Endothelial cell of umbilical vein (primary cell): ENCODE results near the gene MACROD2. TPM values are rescaled to one million over a fixed set of nuclear protein-coding genes. Genes with fewer than 3 reads are reported as not detected.

Experiments used
- BruUV-seq: library from RNA; stranded (reverse); fragments of 400-500 nt; replicated peaks from 2 replicates; lab custom pipeline; 2021; lab: Mats Ljungman, UMichigan
- CTCF ChIA-PET: fragments of 300-600, 350-600 bp; sonication (Branson Sonifier 250); formaldehyde crosslinking; loops from one replicate; lab custom pipeline; 2021; ENCODE audit warnings: antibody characterized with exemption, inconsistent platforms; lab: Charles Lee
- POLR2A ChIA-PET: fragments of 300-600, 350-600 bp; sonication (Branson Sonifier 250); formaldehyde crosslinking; loops from one replicate; lab custom pipeline; 2021; ENCODE audit warnings: antibody characterized with exemption, inconsistent platforms; lab: Charles Lee
- DNase-seq: peaks from one replicate; pipeline ENCODE4 v3.0.0-alpha.2; 2011; ENCODE audit warnings: low read depth, low spot score
- FAIRE-seq: peaks from 2 replicates; lab custom pipeline; 2011; peaks lifted over from hg19 to GRCh38; lab: Jason Lieb, UNC
- H2AFZ ChIP-seq: 2 replicates; pipeline ENCODE4 v1.6.0; 2012; ENCODE audit warnings: low read depth, low read length, control low read depth, inconsistent platforms
- H3K27ac ChIP-seq: 2 replicates; pipeline ENCODE4 v1.5.1; 2011; ENCODE audit warnings: low read depth, mild to moderate bottlenecking, control low read depth, low read length, moderate library complexity; ENCODE audit not compliant: insufficient read depth
- H3K27me3 ChIP-seq, 2 experiments: 2 replicates each; pipeline versions ENCODE4 v1.6.0 to v1.6.1; 2011; ENCODE audit warnings: low read length in 2 of 2, mixed read lengths in 1 of 2; ENCODE audit not compliant: control insufficient read depth in 2 of 2, insufficient read depth in 2 of 2
- H3K36me3 ChIP-seq, 2 experiments: 2 replicates in 1 of 2; 3 replicates in 1 of 2; pipeline ENCODE4 v1.5.1; 2011; ENCODE audit warnings: low read length in 2 of 2, mild to moderate bottlenecking in 1 of 2, moderate library complexity in 1 of 2; ENCODE audit not compliant: control insufficient read depth in 2 of 2, insufficient read depth in 2 of 2; ENCODE audit errors: extremely low read depth in 1 of 2
- H3K4me1 ChIP-seq: 3 replicates; pipeline ENCODE4 v1.5.1; 2011; ENCODE audit warnings: mild to moderate bottlenecking, low read length; ENCODE audit not compliant: control insufficient read depth, insufficient read depth; ENCODE audit errors: extremely low read depth
- H3K4me2 ChIP-seq: 2 replicates; pipeline ENCODE4 v1.6.1; 2011; ENCODE audit warnings: low read length, control low read depth, mixed read lengths; ENCODE audit not compliant: insufficient read depth
- H3K4me3 ChIP-seq, 3 experiments: fragments of 200-600 bp in 1 of 3; sonication (generic), shearing (Covaris generic) in 1 of 3; replicated peaks in 1 of 3; 2 replicates each; pipeline ENCODE4 v1.5.1; 2011 to 2016; ENCODE audit warnings: control low read depth in 3 of 3, low read length in 3 of 3, mild to moderate bottlenecking in 2 of 3, inconsistent platforms in 1 of 3, low read depth in 1 of 3, moderate library complexity in 1 of 3; ENCODE audit not compliant: insufficient read depth in 1 of 3
- H3K79me2 ChIP-seq: 2 replicates; pipeline ENCODE4 v1.6.0; 2012; ENCODE audit warnings: low read length, inconsistent platforms; ENCODE audit not compliant: control insufficient read depth, insufficient read depth
- H3K9ac ChIP-seq: replicated peaks from 2 replicates; pipeline ENCODE3; 2011; ENCODE audit warnings: low read length, control low read depth; ENCODE audit not compliant: insufficient read depth; ENCODE audit errors: extremely low read depth
- H3K9me1 ChIP-seq: replicated peaks from 3 replicates; pipeline ENCODE4 v1.6.0; 2011; ENCODE audit warnings: mild to moderate bottlenecking, low read length; ENCODE audit not compliant: control insufficient read depth, insufficient read depth; ENCODE audit errors: extremely low read depth
- H3K9me3 ChIP-seq: replicated peaks from 2 replicates; pipeline ENCODE4 v1.5.1; 2012; ENCODE audit warnings: low read length, inconsistent platforms; ENCODE audit not compliant: control insufficient read depth, insufficient read depth
- H4K20me1 ChIP-seq: replicated peaks from 2 replicates; pipeline ENCODE3; 2011; ENCODE audit warnings: mild to moderate bottlenecking, low read length; ENCODE audit not compliant: control insufficient read depth, insufficient read depth; ENCODE audit errors: extremely low read depth
- CTCF ChIP-seq, 2 donors: IDR thresholded peaks; 1 replicate in 1 of 2; 2 replicates in 1 of 2; pipeline ENCODE4 v1.5.1; 2011; ENCODE audit warnings: low read length in 2 of 2, mild to moderate bottlenecking in 2 of 2, moderate library complexity in 2 of 2, control low read depth in 1 of 2, inconsistent platforms in 1 of 2, low read depth in 1 of 2; ENCODE audit not compliant: insufficient read depth in 1 of 2; ENCODE audit errors: extremely low read depth in 1 of 2
- EZH2 ChIP-seq: IDR thresholded peaks from 2 replicates; pipeline ENCODE4 v1.6.1; 2012; ENCODE audit warnings: borderline replicate concordance, low read depth, mild to moderate bottlenecking, moderate library complexity, low read length, inconsistent platforms; ENCODE audit not compliant: severe bottlenecking
- FOS ChIP-seq: IDR thresholded peaks from 2 replicates; pipeline ENCODE4 v1.6.1; 2011; ENCODE audit warnings: mild to moderate bottlenecking, low read length, moderate library complexity, borderline replicate concordance; ENCODE audit not compliant: insufficient read depth
- GATA2 ChIP-seq: IDR thresholded peaks from 2 replicates; pipeline ENCODE4 v1.7.0; 2011; ENCODE audit warnings: low read depth, mild to moderate bottlenecking, moderate library complexity, mixed read lengths, low read length; ENCODE audit not compliant: insufficient read length, insufficient read depth
- JUN ChIP-seq: IDR thresholded peaks from 2 replicates; pipeline ENCODE4 v1.6.1; 2011; ENCODE audit warnings: borderline replicate concordance, low read depth; ENCODE audit not compliant: insufficient read length, insufficient read depth
- MAX ChIP-seq: IDR thresholded peaks from 2 replicates; pipeline ENCODE4 v1.6.1; 2011; ENCODE audit not compliant: insufficient read depth, insufficient read length
- MYC ChIP-seq: IDR thresholded peaks from one replicate; pipeline ENCODE4 v1.6.1; 2011; ENCODE audit warnings: mild to moderate bottlenecking, low read depth, low read length
- POLR2A ChIP-seq: IDR thresholded peaks from 2 replicates; pipeline ENCODE4 v1.6.1; 2012; ENCODE audit warnings: low read depth, mild to moderate bottlenecking, control low read depth, low read length
- POLR2AphosphoS5 ChIP-seq: IDR thresholded peaks from 2 replicates; pipeline ENCODE4 v1.6.1; 2012; ENCODE audit warnings: low read depth, mild to moderate bottlenecking, control low read depth, low read length, moderate library complexity; ENCODE audit not compliant: insufficient read depth
- dilution Hi-C: fragments of 300-500 bp; cut with MboI; formaldehyde crosslinking; loops from one replicate; pipeline ENCODE4 v1.15.0; 2019; ENCODE audit warnings: low sequenced_read_pairs; ENCODE audit not compliant: extremely low pct_ligation_motif_present
- intact Hi-C: fragments of 100-400 bp; cut with micrococcal nuclease; formaldehyde crosslinking; loops from one replicate; pipeline ENCODE4 v1.10.0; 2022
- polyA plus RNA-seq, 4 experiments: library from polyadenylated mRNA; depleted of rRNA in 3 of 4; stranded (reverse) in 3 of 4; unstranded in 1 of 4; fragments of >200 nt; gene quantifications; 2 replicates each; pipeline versions ENCODE4 v1.2.1 to v1.2.3, GENCODE V29; 2011 to 2012; ENCODE audit warnings: missing spikeins in 1 of 4
- total RNA-seq: library from RNA; stranded (reverse); gene quantifications from 2 replicates; pipeline ENCODE4 v1.2.3, GENCODE V29; 2021

The MACROD2 gene
- total and polyA plus RNA-seq, 2 donors (not counting 3 experiments of a cell fraction or from before 2014, with no cell fraction given), result 0.11 to 0.73 TPM

GRCh38 chr20:14453259-14453658, 457.9 kb downstream of the MACROD2 start:
- H3K4me3 ChIP-seq, result no peak overlapping the region
- H3K9ac ChIP-seq, result no peak overlapping the region
- intact Hi-C loops, result no loop called here
- no peaks in the 10 kb centered on the region for H3K36me3 ChIP-seq
- BruUV-seq, result no TSS peak
- CTCF ChIA-PET, result no interaction called here
- H3K9me3 ChIP-seq, result no peaks in the 10 kb centered on the region
- no peak for FAIRE-seq
- dilution Hi-C loops, result no loop called here
- no peaks in the 10 kb centered on the region for H3K9me1 ChIP-seq
- H3K27me3 ChIP-seq, result no peaks in the 10 kb centered on the region
- H3K27ac ChIP-seq, result no peak overlapping the region
- no peaks in the 10 kb centered on the region for H4K20me1 ChIP-seq
- peaks cover 8% of the 10 kb centered on the region for H3K4me1 ChIP-seq
- no peaks in the 10 kb centered on the region for H3K79me2 ChIP-seq
- POLR2A ChIA-PET, result no interaction called here
- H2AFZ ChIP-seq, result no peak overlapping the region
- DNase-seq, result no peak
- no peak overlapping the region for H3K4me2 ChIP-seq
- TF ChIP-seq GATA2 (no peak), POLR2A (no peak), JUN (no peak), EZH2 (no peak), CTCF (IDR thresholded peaks at IDR 0.05; ENCODE audit: extremely low read depth in 1 of 2, insufficient read depth in 1 of 2, low read depth in 1 of 2, low read length in 2 of 2) (no peak), POLR2AphosphoS5 (no peak), MYC (no peak), MAX (no peak), FOS (no peak)
